WI38 (cell line): ENCODE measurements around the gene F8.
"Not testable (repeated sequence)": the region's sequence is repeated elsewhere in the genome, so short reads cannot be mapped to it uniquely, and the experiment has no call there.

Experiments used
- H3K4me3 ChIP-seq: 2 replicates; pipeline ENCODE4 v1.5.1; 2011; ENCODE audit warnings: low read depth, mild to moderate bottlenecking, control low read depth, low read length
- CTCF ChIP-seq: IDR thresholded peaks from 2 replicates; pipeline ENCODE4 v1.5.1; 2012; ENCODE audit warnings: low read depth, mild to moderate bottlenecking, control low read depth, low read length

The F8 gene

DNA sequence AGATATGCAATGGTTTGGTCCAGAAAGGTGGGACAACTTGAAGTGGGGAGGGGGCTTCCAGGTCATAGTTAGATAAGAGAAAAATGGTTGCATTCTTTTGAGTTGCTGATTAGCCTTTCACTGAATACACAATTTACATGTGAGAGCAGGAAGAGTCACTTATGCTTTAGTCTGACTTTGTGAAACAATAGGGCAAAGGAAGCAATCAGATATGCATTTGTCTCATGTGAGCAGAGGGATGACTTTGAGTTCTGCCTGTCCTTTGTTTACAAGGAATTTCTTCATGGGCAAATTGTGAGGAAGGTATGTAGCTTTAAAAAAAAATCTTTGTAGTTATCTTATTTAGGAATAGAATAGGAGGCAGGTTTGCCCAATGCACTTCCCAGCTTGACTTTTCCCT, 201.0 kb downstream of the F8 start:
- H3K4me3 ChIP-seq = no peak overlapping the region
- TF ChIP-seq CTCF = no peak

DNA sequence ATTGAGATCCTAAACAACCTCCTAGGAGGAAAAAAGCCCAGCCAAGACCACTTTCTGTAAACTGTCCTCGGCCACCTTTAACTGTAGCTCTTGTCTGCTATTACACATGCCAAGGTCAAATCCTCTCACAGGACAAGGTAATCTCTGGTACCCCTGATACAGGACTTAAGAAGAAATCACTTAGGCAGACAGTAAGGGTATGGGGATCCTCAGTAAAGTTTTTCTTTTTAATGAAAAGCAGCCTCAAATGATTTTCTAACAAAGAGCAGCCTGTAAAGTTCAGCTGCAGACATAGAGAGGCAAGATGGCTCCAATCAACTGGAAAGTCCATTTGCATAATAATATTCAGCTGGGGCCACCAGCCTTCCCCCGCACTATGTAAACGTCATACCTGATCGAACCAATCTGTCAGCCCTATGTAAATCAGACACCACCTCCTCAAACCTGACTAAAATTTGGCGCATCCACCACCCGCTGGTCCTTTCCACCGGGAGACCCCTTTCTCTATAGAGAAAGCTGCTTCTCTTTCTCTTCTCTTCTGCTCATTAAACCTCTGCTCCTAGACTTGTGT, 202.7 kb downstream of the F8 start:
- no peak overlapping the region for H3K4me3 ChIP-seq
- no peak for TF ChIP-seq CTCF

GRCh38 chrX:154818916-154819770, 203.4 kb downstream of the F8 start:
- no peak for TF ChIP-seq CTCF
- no peak overlapping the region for H3K4me3 ChIP-seq

- not testable (repeated sequence) for H3K4me3 ChIP-seq
Observed at GRCh38 chrX:154817048-154817618, 205.4 kb downstream of the F8 start.

GRCh38 chrX:154816326-154816898, 206.1 kb downstream of the F8 start:
- not testable (repeated sequence) for H3K4me3 ChIP-seq

DNA sequence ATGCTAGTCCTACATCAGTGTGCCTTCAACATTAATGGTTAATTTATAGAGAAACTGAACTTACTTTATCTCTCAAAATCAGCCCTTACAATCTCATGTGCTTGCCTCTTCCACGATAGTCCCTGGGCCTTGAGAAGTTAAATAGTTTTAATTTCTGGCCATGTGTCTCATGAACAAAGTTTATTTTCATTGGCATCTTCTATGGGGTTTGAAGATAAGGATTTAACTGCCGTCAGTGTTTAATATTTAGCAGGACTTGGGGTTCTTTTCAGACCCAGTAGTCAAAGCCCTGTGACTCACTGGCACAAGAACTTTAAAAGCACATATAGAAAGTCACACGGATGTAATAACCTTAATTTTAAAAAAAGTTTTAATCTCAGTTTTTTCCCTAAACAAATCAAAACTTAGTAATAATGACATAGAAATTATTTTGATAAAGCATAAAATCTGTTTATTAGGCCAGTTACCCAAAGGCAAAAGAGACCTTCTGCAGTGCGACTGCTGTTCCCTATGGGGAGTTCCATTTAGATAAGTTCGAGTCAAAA, 207.2 kb downstream of the F8 start:
- H3K4me3 ChIP-seq = no peak overlapping the region
- TF ChIP-seq CTCF = no peak

- H3K4me3 ChIP-seq = no peak overlapping the region
- no peak for TF ChIP-seq CTCF
Observed at GRCh38 chrX:154813801-154814200, 208.7 kb downstream of the F8 start.

GRCh38 chrX:154812341-154813101, 210.0 kb downstream of the F8 start:
- no peak for TF ChIP-seq CTCF
- no peak overlapping the region for H3K4me3 ChIP-seq
